ENCODE results near the gene PLK2.

Gene PLK2

DNA sequence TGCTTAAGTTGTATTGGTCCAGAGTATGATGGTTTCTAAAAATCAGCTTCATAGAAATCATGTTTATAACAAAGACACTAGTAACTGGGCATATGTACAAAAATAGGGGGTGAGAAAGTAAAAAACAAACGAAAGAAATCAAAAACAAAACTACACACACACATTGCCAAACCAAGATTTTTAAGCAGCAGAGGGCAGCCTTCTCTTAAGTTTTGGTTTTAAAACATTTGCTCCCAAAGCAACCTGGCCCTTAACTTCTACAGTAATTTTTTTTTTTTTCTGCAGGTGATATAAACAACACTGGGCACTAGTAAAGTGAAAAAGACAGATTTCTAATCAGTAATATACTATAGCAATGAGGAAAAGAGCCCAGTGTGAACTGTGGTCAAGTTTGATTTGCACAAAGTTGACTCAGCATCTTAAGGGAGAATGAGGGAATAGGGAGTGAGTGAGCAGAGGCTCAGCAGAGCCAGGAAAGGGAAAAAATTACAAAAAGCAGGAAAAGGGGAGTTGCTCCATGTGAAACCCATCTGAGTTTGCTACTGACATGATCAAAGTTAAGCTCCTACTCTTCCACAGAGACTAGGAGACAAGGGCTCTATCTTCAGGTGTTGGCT, 18.0 kb upstream of the PLK2 start:
- DNase-seq (ENCODE audit: low read depth) = no peak

DNA sequence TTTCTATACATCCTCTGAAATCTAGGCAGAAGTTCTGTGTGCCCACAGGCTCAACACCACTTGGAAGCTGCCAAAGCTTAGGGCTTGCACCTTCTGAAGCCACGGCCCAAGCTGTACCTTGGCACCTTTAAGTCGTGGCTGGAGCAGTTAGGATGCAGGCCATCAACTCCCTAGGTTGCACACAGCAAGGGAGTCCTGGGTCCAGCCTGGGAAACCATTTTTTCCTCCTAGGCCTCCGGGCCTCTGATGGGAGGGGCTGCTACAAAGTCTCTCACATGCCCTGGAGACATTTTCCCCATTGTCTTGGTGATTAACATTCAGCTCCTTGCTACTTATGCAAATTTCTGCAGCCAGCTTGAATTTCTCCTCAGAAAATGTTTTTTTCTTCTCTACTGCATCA, 15.5 kb upstream of the PLK2 start:
- DNase-seq (ENCODE audit: low read depth) = no peak

DNA sequence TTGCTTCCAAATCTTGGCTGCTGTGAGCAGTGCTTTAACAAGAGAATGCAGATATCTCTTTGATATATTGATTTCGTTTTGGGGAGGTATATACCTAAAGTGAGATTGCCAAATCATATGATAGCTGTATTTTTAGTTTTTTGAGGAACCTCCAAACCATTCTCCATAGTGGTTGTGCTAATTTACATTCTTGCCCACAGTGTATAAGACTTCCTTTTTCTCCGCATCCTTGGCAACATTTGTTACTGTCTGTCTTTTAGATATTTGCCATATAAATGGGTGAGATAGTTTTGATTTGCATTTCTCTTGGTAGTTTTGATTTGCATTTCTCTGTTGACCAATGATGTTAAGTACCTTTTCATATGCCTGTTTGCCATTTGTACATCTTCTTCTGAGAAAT, 10.0 kb upstream of the PLK2 start:
- DNase-seq (ENCODE audit: low read depth) = no peak

DNA sequence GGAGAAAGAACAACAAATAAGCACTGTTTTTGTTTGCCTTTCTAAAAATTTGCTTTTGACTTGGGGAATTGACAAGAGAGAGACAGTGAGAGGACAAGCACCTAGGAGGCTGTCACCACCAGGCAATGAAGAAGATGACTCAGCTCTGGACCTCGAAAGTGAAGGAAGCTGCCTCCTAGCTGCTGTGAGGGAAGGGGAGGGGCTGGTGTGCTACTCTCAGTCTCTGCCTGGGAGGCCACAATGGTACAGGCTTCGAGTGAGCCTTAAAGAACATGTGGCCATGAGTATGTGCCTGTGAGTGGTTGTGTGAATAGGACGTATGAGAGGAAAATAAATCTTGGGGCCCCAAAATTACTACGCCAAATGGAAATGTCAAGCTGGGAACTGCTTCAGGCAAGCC, 7.1 kb upstream of the PLK2 start:
- DNase-seq (ENCODE audit: low read depth) = no peak

DNA sequence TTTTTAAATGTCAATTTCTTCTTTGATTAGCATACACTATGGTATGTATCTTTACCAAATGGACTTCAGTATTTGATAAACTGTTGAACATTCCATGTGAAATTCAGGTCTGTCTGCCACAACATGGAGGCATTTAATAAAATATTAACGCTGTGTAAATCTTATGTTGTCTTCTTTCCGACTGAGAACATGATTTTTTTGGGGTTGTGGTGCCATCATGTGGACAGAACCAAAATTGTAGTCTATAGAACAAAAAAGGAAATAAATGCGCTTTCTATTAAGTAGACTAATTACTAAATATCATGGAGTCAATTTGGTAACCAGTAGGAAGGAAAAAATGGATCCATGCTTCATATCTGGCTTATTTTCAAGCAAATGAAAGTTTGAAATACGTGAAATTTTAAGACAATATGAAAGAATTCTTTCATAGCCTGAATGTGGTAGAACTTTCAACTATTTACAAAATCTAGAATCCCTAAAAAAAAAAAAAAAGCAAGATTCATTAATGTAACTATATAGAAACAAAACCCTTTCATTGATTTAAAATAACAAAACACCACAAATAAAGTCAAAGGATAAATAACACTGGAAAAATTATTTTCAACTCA, 2.8 kb upstream of the PLK2 start:
- no peak for DNase-seq (ENCODE audit: low read depth)

DNA sequence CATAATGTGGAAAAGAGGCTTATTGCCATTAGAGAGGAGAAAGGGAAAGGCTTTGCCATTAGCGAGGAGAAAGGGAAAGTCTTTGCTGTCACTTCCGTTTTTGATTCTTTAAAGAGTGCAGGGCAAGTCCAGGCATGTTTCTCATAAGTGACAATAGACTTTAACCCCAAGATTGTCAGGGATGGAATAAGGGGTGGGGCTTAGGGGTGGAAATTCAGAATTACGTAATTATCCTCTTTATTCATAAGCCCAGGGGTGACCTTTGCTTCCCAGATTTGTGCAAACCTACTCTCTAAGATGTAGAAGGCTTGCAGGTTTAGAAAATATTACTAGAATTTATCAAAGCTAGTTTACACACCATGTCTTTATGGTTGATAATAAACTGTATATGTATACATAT, 2.3 kb upstream of the PLK2 start:
- no peak for DNase-seq (ENCODE audit: low read depth)

DNA sequence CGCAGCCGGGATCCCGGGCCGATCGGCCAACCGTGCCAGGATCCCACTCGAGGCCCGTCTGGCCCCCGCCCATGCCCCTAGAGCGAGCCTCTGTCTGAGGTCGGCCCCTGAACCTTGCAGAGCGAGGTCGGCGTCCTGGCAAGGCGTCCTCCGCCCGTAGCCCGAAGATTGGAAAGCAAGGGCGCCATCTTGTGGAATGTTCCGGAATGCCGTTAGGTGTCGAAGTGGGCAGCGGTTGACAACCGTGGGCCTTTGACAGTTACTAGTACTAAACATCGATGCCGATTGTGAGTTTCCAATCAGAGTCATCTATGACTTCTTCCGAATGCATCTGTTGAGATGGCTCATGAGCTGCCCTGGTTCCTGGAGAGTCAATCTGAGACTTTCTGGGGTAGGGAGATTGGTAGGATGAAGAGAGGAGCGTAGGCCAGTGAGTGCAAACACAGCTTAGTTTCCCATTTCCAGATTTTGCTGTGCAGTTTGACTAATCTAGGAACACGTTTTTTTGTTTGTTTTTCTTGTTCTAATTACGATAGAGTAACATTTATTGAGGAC, 923 bp upstream of the PLK2 start:
- DNase-seq (ENCODE audit: low read depth) = peak; percentile 54

DNA sequence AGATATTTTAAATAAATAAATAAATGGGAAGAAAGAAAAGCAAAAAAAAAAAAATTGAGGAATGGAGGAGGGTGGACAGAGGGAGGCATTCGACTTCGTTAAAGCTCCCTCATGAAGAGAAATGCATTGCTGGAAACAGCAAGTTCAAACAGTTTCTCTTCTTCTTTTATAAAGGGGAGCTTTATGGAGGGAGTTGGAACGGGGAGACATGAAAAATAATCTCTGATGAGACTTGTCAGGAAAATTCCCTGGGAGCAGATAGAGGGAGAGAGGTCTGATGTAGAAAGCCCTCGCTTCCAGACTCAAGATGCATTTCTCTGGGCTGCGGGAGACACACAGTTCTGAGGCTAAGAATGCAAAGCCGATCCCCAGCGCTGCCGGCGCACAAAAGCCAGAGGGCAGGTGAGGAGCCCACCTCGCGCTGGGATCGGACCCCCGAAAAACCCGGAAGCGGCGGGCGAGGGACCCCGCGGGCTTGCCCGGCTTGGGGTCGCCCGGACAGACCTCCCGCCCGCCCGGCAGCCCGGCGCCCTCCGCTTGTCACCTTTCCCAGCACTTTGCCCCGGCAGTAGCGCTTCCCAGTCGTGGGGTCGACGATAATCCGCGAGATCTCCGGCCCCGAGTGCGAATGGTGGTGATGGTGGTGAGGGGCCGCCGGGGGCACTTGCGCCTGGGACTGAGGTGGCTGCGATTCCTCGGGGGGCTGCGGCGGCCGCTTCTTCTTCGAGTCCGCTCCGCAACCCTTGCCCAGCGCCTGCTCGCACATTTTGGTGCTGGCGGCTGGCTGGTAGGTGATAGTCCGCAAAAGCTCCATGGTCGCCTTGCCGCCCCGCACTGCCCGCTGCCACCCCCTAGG, 512 bp downstream of the PLK2 start:
- no peak for DNase-seq (ENCODE audit: low read depth)

DNA sequence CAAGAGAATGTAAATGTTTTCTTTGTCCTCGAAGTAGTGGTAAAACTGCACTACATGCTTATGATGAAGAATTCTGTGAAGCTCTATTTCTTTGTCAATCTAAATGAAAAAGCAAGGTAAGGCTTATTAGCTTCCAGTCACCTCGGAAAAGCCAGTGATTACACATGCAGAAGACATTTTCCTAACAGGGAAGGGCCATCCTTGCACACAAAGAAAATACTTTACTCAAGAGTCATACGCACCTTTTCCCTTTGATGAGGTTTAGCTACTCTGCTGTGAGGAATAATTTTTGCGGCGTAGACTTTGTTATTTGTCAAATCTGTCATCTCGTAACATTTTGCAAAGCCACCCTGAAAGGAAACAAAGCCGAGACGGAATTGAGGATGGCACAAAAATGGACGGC, 1.1 kb downstream of the PLK2 start:
- DNase-seq (ENCODE audit: low read depth) = no peak

DNA sequence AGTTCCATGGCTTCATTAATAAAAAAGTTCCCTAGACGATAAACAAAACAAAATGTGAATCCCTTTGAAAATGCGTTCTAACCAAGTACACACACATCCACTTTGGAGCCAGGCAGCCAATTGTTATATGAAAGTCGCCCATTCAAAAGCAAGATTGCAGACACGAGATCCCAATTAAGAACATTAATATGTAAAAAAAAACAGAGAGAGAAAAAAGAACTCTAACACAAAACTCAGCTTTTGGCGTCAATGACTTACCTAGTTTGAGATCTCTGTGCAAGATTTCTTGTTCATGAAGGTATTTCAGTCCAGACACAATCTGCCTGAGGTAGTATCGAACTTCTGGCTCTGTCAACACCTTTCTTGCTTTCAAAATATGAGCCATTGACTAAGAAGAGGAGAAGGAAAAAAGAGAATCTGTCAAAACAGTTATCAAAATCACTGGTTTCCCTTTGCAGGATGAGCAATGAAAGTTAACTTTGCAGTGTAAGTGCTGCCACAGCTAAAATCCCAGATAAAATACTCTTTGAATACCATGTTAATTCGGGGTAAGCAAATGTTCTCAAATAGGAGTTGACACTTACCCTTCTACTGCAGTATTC, 1.6 kb downstream of the PLK2 start:
- DNase-seq (ENCODE audit: low read depth) = no peak

DNA sequence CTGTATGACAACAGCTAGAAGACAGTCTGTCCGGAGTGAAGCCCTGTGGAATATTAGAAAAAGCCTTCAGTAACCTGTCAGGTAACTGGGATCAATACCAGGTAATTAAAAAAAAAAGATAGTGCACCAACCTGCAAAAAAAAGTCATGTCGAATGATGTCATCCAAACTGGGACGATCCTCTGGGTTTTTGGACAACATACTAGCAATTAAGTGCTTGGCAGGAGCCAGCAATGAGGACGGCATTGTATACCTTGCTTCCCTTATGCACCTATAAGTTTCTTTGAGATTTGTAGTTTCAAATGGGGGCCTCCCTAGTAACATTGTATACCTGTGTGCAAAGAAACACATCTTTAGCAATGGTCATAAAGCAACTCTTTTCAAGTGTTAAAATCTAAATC, 2.8 kb downstream of the PLK2 start:
- DNase-seq (ENCODE audit: low read depth) = no peak

DNA sequence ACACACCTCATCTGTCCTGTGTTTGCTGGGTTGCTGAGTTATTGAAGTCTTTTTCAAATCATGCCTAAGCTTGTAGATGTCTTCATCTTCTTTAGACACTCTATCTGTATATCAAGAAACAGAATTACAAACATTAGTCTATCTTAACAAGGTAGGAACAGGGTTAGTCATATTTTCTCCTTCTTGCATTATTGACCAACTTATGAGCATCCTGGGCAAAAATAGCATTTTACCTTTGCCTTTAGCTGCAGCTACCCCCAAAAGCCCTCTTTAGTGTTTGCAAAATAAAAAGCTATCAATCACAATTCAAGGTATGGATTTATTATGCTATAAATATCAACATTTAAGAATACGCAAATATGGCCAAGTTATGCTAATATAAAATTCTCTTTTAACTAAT, 3.4 kb downstream of the PLK2 start:
- DNase-seq (ENCODE audit: low read depth) = no peak

DNA sequence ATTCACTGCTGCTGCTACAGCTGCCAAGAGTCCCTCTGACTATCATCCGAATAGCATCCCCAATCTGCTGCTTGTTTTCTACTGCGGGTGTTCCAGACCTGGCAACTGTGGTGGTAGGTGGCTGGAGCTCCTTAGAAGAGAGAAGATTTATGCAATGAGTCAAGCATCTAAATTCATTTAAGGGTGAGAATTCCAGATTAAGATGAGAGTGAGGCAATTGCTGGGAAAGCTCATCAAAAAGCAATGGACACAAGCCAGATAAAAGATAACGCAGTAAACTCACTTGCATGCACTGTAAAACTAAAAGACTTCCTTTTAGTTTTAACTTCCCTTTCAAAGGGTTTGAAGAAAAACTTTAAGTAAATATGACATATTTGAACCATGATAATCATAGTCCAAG, 3.9 kb downstream of the PLK2 start:
- DNase-seq (ENCODE audit: low read depth) = no peak

DNA sequence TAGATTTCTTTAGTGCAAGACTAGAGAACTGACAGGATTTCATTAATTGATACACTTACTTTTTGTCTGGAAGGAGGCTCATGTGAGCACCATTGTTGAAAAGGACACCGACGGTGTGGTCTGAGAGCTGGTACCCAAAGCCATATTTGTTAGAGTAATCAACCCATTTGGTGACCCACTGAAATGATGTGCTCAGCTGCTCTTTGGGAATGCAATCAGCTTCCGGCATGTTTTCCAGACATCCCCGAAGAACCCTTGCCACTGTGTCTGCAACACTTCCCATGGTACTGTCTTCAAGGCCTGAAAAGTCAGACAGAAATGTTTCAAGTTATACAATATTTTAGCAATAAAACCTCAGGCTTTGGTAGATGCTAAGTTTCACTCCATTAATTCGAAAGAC, 4.4 kb downstream of the PLK2 start:
- DNase-seq (ENCODE audit: low read depth) = no peak

DNA sequence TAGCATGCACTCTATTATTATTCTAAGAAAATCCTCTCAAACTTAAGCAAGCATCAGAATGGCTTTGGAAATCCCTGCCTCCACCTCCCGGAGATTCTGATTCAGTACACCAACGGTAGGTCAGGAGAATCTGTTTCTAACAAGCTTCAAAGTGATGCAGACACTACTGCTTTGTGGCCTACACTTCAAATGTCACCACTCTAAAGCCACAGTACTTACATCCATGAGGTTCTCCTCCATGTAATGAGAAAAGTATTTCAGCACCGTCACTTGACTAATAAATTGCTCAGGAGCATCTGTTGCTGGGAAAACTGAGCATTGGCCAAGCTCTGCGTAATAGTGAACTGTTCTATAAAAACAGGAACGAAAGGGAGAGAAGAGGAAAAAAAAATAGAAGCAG, 4.8 kb downstream of the PLK2 start:
- DNase-seq (ENCODE audit: low read depth) = no peak

DNA sequence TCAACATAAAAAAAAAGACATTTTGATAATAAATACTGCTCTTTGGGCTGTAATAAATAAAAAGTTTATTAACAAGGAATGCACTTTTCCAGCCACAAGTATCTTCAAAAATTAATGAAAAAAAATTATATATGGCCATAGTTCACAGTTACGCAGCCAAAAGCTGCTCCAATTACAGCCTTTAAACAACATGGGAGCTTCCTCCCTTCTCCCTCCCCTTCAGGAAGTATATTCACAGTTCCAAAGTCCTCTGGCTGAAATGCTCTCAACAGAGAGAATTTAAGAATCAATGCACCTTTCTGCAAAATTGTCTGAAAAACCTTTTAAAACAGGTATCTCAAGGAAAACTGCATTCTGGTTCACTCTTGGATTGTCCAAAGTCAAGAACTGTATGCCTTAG, 5.9 kb downstream of the PLK2 start:
- DNase-seq (ENCODE audit: low read depth) = no peak

DNA sequence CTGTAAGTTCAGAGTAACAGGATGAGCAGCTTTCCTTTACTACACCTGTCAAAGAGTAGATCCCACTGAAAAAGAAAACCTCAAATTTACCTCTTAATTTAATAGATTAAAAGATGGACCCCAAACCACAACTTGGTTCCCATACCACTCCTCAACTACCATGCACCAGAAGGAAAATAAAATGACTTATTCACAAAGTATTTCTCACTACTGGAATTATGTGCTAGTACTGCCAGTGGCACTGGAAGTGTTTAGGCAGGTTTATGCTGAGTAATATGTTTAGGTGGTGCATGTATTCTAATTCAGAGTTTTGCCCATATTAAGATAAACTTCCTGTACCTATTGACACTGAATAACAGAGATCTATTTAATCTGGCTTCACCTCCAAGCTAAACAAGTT, 6.6 kb downstream of the PLK2 start:
- DNase-seq (ENCODE audit: low read depth) = no peak

DNA sequence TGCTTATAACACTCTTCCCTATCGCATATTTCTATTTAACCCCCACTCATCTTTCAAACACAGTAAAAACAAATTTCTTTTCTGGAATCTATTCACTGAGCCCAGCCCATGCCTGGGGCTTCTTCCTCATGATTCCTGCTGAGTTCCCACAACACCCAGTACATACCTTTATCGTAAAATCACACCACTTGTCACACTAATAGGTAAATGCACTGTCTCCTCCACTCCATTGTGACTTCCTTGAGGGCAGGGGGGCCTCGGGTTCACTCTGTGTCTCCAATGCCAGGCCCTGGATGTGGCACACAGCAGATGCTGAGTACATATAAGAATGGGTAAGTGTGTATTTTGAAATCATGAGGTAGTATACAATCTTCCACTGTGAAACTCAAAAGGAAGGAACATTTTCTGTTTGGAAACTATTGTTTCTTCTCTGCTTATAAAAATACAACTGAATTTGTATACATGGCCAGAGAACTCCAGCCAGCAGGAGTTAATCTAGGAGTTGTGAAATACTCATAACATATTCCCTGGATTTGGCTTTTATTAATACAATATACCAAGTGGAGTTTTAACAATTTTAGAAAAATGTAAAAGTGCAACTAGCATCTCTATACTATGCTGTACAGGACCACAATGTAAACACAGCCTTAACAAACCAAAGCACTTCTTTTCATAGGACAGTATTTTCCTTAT, 7.2 kb downstream of the PLK2 start:
- no peak for DNase-seq (ENCODE audit: low read depth)

DNA sequence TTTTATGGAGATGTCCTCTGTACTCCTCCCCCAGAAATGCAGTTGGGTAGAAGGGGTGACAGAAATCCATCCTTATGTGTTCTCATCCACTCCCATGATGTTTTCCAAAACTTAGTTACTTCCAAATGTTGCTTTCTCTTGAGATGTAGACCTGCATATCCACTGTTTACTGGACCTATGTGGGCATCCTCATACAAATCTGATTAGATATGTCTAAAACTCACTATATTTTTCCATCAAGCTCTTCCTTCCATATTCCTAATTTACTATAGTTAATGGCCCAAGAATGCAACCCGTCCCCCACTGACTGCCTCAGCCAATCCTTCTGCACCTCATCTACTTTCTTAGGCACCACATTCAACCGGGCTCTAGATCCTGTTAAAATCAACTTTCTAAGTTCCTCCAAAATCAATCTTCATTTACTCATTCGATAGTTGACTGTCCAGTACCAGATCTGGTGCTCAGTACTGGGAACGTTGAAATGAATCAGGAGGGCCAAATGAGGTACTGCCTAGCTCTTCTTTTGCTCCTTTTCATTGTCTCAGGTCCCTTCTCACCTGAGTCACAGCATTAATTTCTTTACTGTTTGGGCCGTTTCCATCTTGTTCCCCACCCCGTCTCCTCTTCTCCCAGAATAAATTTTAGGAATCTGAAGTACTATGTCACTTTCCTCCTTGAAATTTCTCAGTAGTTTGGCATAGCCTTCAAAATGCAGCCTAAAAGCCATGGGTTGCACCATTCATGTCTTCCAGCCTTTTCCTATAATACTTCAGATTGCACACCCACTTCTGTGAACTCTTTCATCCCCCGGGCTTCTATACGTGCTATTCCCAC, 7.9 kb downstream of the PLK2 start:
- DNase-seq (ENCODE audit: low read depth) = no peak

DNA sequence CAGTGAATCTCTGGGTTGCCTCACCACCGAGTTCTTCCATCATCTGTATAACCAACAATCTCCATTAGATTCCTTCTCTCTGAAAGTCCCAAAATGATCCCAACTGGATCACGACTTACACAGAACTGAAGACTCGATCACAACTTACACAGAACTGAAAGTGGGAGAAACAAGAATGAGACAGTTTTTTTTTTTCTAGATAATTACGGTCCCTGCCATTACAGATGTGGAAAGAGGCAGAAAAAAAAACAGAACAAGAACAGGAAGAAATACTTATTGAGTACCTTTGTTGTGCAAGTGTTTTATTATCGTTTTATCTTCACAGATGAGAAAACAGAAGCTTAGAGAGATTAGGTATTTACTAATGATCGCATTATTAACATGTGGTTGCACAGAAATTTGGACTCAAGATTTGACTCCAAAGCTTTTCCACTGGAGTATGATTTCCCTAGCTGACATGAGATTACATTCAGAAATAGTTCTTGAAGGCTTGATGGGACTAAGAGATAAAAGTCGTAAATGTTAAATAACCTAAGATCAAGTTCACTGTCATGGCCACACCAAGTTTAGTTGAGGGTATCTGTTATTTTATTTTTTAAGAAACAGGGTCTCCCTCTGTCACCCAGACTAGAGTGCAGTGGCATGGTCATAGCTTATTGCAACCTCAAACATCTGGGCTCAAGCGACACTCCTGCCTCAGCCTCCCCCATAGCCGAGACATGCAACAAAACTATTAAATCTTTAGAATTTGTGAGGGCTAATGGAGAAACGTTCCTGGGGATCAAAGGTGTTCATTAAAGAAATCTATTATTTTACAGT, 8.9 kb downstream of the PLK2 start:
- DNase-seq (ENCODE audit: low read depth) = no peak

Data from HS-27A (cell line).